ENCODE measurements around the gene LPP. TPM values are rescaled to one million over a fixed set of nuclear protein-coding genes. Genes with fewer than 3 reads are reported as not detected.
A peak's percentile ranks its signal among the peaks of the same experiment; 100 is the strongest.

The LPP gene
- total RNA-seq, 4 donors from 2014 or later, result 109 to 170 (median 132) TPM

DNA sequence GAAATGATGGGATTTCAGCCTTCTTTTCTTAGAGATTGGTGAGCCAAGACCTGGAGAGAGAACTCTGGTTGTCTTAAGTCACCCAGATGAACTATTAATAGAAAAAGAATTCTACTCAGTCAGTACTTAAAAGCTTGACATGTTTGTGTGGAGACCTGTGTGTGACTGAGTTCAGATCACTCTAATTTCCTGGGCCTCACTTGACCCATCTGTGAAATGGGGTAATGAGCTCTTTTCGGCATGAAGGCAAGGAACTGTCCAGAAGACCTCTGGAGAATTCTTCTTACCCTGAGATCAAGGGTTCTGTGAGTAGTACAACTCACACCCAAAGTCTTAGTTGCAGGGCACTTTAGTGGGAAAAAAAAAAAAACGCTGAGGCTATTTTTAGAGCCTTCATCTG is 92.9 kb downstream of the LPP start:
- no peak for DNase-seq
- H3K27me3 ChIP-seq, result no peaks in the 10 kb centered on the region
- TF ChIP-seq POLR2A (IDR thresholded peaks at IDR 0.05), result no peak
- no peaks in the 10 kb centered on the region for H3K9me3 ChIP-seq
- H3K4me1 ChIP-seq, result peaks cover 0 to 21% (median 0%) of the 10 kb centered on the region in 4 donors
- H3K4me3 ChIP-seq, result no peak overlapping the region
- H3K36me3 ChIP-seq, result no peaks in the 10 kb centered on the region
- no peak overlapping the region for H3K27ac ChIP-seq

DNA sequence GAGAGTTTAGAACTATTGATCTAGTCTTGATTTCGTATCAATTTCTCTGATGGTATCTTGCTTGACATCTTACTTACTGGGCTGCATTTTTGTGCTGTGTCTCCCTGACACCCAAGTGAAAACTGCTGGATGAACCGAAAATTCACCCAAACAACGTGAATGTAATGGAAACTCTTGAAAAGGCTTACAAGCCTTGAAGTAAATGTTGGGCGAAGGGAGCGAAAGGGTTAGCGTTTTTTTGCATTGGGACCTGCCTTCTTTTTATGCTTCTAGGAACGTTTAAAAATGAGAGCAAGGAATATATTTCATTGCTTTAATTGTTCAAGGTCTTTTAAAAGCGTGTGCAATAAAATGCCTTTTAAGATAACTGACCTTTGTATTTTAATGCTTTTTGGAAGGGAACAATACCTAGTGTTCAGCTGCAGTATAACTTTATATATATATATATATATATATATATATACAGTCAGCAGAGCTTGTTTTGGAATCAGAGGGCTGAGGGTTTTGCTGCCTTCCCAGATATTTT is 94.1 kb downstream of the LPP start:
- no peak overlapping the region for H3K4me3 ChIP-seq
- peaks cover 0 to 21% (median 0%) of the 10 kb centered on the region in 4 donors for H3K4me1 ChIP-seq
- no peak for DNase-seq
- TF ChIP-seq POLR2A (IDR thresholded peaks at IDR 0.05), result no peak
- TF ChIP-seq, protein P1, sequence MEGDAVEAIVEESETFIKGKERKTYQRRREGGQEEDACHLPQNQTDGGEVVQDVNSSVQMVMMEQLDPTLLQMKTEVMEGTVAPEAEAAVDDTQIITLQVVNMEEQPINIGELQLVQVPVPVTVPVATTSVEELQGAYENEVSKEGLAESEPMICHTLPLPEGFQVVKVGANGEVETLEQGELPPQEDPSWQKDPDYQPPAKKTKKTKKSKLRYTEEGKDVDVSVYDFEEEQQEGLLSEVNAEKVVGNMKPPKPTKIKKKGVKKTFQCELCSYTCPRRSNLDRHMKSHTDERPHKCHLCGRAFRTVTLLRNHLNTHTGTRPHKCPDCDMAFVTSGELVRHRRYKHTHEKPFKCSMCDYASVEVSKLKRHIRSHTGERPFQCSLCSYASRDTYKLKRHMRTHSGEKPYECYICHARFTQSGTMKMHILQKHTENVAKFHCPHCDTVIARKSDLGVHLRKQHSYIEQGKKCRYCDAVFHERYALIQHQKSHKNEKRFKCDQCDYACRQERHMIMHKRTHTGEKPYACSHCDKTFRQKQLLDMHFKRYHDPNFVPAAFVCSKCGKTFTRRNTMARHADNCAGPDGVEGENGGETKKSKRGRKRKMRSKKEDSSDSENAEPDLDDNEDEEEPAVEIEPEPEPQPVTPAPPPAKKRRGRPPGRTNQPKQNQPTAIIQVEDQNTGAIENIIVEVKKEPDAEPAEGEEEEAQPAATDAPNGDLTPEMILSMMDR (IDR thresholded peaks at IDR 0.05), result no peak
- no peaks in the 10 kb centered on the region for H3K27me3 ChIP-seq
- H3K9me3 ChIP-seq, result no peaks in the 10 kb centered on the region
- peak overlapping the region in 1 of 4 donors; percentile 11 for H3K27ac ChIP-seq
- H3K36me3 ChIP-seq, result no peaks in the 10 kb centered on the region

DNA sequence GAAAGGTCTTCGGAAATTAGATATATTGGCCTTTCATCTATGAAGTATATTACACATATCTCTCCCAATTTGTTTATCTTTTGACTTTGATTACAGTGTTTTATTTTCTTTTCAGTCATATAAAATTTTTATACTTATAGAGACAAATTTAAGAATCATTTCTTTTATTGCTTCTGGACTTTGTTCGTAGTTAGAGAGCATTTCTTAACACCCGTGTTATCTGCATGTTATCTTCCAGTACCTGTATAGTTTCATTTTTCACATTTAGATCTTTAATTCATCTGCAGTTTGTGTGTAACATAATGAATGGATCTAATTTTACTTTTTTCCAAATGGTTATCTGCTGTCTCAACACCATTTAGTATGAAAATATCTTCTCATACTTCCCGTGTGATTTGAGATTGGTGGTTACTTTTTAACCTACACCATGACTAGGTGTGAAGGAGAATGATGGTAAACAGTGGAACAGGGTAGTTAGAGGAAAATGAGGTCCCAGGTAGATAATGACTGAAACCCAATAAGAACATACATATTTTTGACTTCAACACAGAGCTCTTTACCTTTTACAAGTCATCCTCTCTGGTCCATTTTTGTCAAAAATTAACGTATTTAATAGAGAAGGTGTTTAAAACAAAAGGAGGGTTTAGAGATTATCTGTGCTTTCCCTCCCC is 99.3 kb downstream of the LPP start:
- H3K9me3 ChIP-seq, result no peaks in the 10 kb centered on the region
- TF ChIP-seq POLR2A (IDR thresholded peaks at IDR 0.05), result peak in 1 of 2 donors; percentile 9
- TF ChIP-seq, protein P1 (IDR thresholded peaks at IDR 0.05), result no peak
- H3K27me3 ChIP-seq, result no peaks in the 10 kb centered on the region
- H3K27ac ChIP-seq, result peak overlapping the region in 2 of 4 donors; percentile 12 to 17
- H3K4me1 ChIP-seq, result peaks cover 0 to 29% (median 2%) of the 10 kb centered on the region in 4 donors
- H3K4me3 ChIP-seq, result no peak overlapping the region
- peaks cover 0 to 8% (median 0%) of the 10 kb centered on the region in 3 donors for H3K36me3 ChIP-seq
- DNase-seq, result no peak

DNA sequence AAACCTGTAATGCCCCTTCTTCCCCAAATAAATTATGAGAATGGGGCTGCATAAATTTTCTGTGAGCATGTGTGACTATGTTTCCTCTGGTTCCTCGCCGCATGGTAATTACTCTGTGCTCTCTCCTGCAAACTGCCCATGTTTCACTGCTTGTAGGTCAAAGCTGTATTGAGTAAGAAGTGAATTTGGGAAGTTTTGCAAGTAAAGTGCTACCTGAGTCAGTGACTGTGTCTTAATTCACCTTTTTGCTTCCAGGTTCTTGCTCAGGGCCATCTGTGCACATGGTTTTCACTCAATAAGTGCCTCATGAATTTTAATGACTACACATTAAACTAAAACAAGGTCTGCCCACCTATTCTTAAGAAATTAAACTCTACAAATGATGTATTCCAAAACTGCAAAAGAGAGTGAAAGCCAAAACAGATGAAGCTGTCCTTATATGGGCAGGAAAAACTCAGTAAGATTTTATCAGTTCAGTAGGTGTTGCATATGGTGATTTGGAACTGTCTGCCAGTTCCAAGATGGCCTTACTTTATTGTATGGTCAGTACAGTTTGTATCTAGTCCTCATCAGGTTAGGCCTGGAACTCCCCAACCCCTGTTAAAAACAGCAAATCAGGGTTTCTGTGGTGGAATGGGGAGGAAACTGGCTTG is 100.0 kb downstream of the LPP start:
- DNase-seq, result no peak
- no peak for TF ChIP-seq POLR2A (IDR thresholded peaks at IDR 0.05)
- H3K27ac ChIP-seq, result peak overlapping the region in 2 of 4 donors; percentile 12 to 17
- H3K9me3 ChIP-seq, result no peaks in the 10 kb centered on the region
- H3K36me3 ChIP-seq, result peaks cover 0 to 8% (median 0%) of the 10 kb centered on the region in 3 donors
- H3K27me3 ChIP-seq, result no peaks in the 10 kb centered on the region
- no peak overlapping the region for H3K4me3 ChIP-seq
- peaks cover 0 to 36% (median 2%) of the 10 kb centered on the region in 4 donors for H3K4me1 ChIP-seq

DNA sequence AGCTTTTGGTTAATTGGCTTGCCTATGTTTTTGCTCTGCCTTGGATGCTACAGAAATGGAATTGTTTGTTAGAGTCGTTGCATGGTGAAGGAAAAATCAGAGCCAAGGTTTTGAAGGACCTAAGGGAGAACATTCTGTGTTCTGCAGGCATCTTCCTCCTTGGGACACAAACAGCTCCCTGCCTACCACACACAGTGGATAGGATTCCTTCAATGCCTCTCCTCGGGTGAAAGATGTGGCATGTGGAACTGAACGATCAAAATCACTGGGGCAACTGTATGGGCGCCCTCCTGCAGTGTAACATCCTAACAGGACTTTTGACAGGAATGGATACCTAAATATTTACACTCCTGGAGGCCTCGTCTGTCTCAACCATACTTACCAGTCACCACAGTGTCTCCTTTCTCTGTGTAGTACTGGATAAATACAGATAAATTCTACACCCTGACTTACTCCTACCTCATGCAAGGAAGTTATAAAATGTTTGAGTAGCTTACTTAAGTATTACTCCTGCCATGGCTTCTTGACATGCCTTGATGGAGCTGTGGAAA is 100.6 kb downstream of the LPP start:
- Histone ChIP-seq H3K4me3 (no peak overlapping the region), H3K27ac (peak overlapping the region in 2 of 4 donors; percentile 17 to 40), H3K9me3 (no peaks in the 10 kb centered on the region), H3K27me3 (no peaks in the 10 kb centered on the region), H3K36me3 (peaks cover 0 to 8% (median 0%) of the 10 kb centered on the region in 3 donors), H3K4me1 (peaks cover 0 to 43% (median 2%) of the 10 kb centered on the region in 4 donors)
- no peak for TF ChIP-seq POLR2A (IDR thresholded peaks at IDR 0.05)
- DNase-seq, result no peak

DNA sequence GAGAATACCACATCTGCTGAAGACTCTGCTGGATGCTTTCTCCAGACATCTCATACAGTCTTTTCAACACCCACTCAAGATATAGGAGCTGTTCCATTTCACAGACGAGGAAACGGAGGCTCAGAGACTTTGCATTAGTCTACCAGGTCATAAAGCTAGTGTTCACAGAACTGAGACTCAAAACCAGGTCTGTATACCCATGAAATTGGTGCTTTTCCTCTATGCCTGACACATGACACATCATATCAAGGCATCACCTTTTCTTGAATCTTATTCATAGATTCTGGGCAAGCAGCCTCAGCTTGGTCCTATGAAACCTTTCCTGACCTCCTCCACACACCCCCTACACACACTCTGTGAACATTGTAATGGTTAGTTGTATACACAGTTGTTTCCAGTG is 101.2 kb downstream of the LPP start:
- Histone ChIP-seq H3K4me3 (no peak overlapping the region), H3K4me1 (peaks cover 0 to 44% (median 2%) of the 10 kb centered on the region in 4 donors), H3K36me3 (peaks cover 0 to 8% (median 0%) of the 10 kb centered on the region in 3 donors), H3K27ac (peak overlapping the region in 1 of 4 donors; percentile 40), H3K9me3 (no peaks in the 10 kb centered on the region), H3K27me3 (no peaks in the 10 kb centered on the region)
- DNase-seq, result no peak
- no peak for TF ChIP-seq POLR2A (IDR thresholded peaks at IDR 0.05)
- TF ChIP-seq, protein P1 (IDR thresholded peaks at IDR 0.05), result no peak

DNA sequence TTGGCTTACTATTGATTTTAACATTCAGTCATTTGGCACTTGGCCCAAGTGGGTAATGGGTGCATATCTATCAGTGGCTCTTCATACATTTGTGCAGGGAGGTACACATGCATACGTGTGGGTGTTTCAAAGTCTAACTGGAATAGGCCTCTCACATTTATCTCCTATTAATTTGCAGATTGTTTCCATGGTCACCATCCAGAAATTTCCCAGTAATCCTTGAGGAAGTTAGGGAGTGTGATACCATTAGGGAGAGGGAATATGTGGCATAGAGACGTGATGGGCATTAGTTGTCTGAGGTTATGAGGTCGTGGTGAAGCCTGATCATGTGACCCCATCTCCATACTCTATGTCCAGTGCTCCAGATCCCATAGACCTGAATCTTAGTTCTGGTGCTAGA is 102.8 kb downstream of the LPP start:
- Histone ChIP-seq H3K4me1 (peaks cover 0 to 44% (median 2%) of the 10 kb centered on the region in 4 donors), H3K27ac (peak overlapping the region in 2 of 4 donors; percentile 5 to 7), H3K4me3 (no peak overlapping the region), H3K36me3 (peaks cover 0 to 8% (median 0%) of the 10 kb centered on the region in 3 donors), H3K9me3 (no peaks in the 10 kb centered on the region), H3K27me3 (no peaks in the 10 kb centered on the region)
- DNase-seq, result no peak
- TF ChIP-seq, protein P1 (IDR thresholded peaks at IDR 0.05), result no peak
- no peak for TF ChIP-seq POLR2A (IDR thresholded peaks at IDR 0.05)

All from Peyer's patch (tissue), 4 donors.